ENCODE data around the gene NUDCD3.

- TF ChIP-seq GATA2 (IDR thresholded peaks at IDR 0.05; ENCODE audit: low read depth, low read length) = no peak
- no peak for TF ChIP-seq GATA3 (IDR thresholded peaks at IDR 0.05; ENCODE audit: low read depth, low read length)
These were observed 141.3 kb downstream of the NUDCD3 start for GRCh38 chr7:44348851-44349781.
